ENCODE results near the gene RASAL2.

RASAL2 gene

DNA sequence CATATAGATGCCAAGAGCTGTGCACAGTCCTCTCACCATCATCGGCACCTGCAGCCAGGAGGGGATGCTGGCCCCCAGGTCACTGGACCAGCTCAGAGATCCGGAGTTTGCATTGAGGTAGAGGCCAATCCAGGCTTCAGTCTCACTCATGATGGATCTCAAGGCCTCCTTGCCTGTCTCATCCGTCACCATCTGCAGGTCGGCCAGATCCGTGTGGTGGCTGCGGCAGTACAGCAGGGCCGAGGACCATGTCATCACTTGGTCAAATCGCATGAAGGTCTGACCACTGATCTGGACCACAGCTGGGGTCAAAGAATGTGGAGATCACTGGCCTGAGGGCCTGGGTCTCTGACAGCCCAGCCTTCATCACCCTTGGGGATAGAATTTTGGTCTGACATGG lies 396.2 kb downstream of the RASAL2 start:
- DNase-seq (ENCODE audit: low read depth) = no peak
- H3K4me3 ChIP-seq (ENCODE audit: low read length) = no peak overlapping the region

DNA sequence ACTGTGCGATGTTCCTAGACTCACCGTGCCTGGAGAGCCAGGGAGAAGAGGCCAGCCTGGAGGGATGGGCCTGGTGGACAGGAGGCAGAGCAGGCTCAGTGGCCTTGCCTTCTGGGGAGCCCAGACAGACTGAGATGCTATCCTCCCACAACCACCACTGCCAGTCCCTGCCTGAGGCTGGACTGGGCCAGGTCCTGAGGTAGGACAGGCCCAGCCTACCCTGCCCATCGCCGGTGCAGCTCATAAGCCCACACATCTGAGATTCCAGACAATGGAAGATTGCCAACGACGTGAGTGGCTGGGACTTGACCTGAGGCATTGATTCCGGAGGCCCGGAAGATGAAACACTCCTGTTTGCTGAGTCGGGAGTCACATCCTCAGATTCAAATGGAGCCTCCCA lies 397.1 kb downstream of the RASAL2 start:
- DNase-seq (ENCODE audit: low read depth) = peak; percentile 17
- TF ChIP-seq, protein P1, sequence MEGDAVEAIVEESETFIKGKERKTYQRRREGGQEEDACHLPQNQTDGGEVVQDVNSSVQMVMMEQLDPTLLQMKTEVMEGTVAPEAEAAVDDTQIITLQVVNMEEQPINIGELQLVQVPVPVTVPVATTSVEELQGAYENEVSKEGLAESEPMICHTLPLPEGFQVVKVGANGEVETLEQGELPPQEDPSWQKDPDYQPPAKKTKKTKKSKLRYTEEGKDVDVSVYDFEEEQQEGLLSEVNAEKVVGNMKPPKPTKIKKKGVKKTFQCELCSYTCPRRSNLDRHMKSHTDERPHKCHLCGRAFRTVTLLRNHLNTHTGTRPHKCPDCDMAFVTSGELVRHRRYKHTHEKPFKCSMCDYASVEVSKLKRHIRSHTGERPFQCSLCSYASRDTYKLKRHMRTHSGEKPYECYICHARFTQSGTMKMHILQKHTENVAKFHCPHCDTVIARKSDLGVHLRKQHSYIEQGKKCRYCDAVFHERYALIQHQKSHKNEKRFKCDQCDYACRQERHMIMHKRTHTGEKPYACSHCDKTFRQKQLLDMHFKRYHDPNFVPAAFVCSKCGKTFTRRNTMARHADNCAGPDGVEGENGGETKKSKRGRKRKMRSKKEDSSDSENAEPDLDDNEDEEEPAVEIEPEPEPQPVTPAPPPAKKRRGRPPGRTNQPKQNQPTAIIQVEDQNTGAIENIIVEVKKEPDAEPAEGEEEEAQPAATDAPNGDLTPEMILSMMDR (IDR thresholded peaks at IDR 0.05; ENCODE audit: insufficient read depth, low read depth, low read length, missing control alignments) = no peak
- H3K4me3 ChIP-seq (ENCODE audit: low read length) = no peak overlapping the region

More for the DNA sequence above, 396.2 kb downstream of the RASAL2 start:
- TF ChIP-seq, protein P1 (IDR thresholded peaks at IDR 0.05; ENCODE audit: insufficient read depth, low read depth, low read length, missing control alignments) = no peak

DNA sequence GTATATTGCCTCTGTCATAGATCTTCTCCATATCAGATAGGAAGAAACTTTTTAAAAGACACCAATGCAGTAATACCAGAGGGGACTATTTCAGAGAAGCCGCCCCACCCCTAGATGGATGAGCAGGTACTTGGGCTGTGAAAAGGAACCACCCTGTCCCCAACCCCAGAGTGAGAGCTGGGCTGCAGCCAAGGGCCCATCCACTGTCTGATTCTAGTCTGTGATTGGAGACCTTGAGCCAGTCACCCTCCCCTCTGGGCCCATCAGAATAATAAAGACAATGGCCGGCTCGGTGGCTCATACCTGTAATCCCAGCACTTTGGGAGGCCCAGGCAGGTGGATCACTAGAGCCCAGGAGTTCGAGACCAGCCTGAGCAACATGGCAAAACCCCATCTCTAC lies 397.8 kb downstream of the RASAL2 start:
- TF ChIP-seq, protein P1 (IDR thresholded peaks at IDR 0.05; ENCODE audit: insufficient read depth, low read depth, low read length, missing control alignments) = no peak

DNA sequence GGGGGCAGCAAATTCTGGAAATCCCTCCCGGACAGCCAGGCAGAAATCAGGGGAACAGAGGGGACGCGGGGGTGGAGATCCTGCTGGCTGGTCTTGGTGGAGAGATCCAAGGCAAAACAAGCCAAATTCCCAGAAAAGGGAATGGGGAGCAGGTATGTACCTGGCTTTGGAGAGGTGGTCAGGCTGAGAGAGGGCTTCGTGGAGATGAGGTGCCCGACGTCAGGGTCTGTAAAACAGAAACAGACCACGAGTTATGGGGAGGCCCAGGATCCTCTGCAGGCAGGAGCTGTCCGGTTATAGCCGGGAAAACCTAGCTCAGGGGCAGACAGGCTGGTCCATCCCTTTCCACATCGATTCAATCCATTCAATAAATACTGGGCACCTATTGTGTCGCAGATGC lies 398.4 kb downstream of the RASAL2 start:
- H3K4me3 ChIP-seq (ENCODE audit: low read length) = no peak overlapping the region
- TF ChIP-seq, protein P1 (IDR thresholded peaks at IDR 0.05; ENCODE audit: insufficient read depth, low read depth, low read length, missing control alignments) = no peak
- no peak for DNase-seq (ENCODE audit: low read depth)

More for the DNA sequence above, 397.8 kb downstream of the RASAL2 start:
- no peak for DNase-seq (ENCODE audit: low read depth)
- H3K4me3 ChIP-seq (ENCODE audit: low read length) = no peak overlapping the region

DNA sequence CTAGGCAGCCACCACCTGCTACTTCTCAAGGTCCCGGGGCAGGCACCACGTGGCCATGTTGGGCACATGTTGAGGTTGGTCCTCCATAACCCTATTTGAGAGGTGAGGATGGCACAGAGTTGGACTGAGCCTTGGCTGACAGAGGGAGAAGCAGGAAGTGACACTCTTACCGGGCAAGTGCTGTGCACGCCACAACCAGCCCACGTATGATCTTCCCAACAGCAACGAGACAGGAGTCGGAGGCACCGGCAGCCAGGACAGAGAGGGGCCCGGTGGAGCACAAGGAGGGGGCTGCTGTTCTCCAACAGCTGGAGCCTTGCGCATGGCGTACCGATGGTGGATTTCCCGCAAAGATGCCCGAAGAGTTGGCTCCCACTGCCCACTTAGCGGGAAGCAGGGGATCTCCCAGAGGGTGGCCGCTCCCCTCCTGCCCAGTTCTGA lies 399.4 kb downstream of the RASAL2 start:
- H3K4me3 ChIP-seq (ENCODE audit: low read length) = no peak overlapping the region
- no peak for DNase-seq (ENCODE audit: low read depth)
- TF ChIP-seq, protein P1 (IDR thresholded peaks at IDR 0.05; ENCODE audit: insufficient read depth, low read depth, low read length, missing control alignments) = no peak

DNA sequence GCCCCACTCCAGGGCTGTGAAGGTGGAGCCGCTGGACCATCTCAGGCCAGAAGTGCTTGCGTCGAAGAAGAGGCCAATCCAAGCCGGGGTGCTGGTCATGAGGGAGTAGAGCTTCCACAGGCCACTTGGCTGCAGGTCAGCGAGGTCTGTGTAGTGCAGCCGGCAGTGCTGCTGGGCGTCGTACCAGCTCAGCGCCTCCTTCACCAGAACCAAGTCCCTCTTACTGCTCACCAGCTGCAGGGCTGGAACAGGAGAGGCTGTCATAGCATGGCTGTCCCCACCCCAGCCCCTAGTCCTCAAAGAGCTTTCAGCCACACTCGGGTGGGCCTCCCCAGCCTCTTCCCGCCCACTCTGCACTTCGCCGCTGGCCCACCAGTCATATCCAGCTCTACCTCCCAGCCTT lies 400.7 kb downstream of the RASAL2 start:
- no peak for DNase-seq (ENCODE audit: low read depth)
- H3K4me3 ChIP-seq (ENCODE audit: low read length) = no peak overlapping the region
- TF ChIP-seq, protein P1 (IDR thresholded peaks at IDR 0.05; ENCODE audit: insufficient read depth, low read depth, low read length, missing control alignments) = no peak

DNA sequence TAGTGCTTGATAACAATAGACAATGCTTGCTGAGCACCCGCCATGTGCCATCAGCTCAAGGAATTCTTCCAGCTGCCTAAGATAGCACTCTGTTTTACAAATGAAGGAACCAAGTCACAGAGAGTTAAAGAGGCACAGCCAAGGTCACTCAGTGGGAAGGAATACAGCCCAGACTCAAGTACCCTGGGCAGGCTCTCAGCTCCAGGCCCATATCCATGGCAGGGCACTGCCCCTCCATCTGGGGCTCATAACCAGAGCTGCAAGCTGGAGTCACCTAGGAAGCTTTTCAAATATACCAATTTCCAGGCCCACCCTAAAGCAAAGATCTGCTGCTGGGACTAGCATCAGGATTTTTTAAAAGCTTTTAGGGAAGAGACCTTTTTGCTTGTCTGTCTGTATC lies 401.3 kb downstream of the RASAL2 start:
- TF ChIP-seq, protein P1 (IDR thresholded peaks at IDR 0.05; ENCODE audit: insufficient read depth, low read depth, low read length, missing control alignments) = no peak
- H3K4me3 ChIP-seq (ENCODE audit: low read length) = no peak overlapping the region
- no peak for DNase-seq (ENCODE audit: low read depth)
